HEK293T (cell line): ENCODE measurements around the gene PKM.

Experiments used
- CTCF ChIA-PET: fragments of 350-600 bp; formaldehyde crosslinking; extraction: SDS; loops from one replicate; lab custom pipeline; 2021; ENCODE audit warnings: antibody characterized with exemption, inconsistent platforms; lab: Yijun Ruan, JAX
- POLR2A ChIA-PET: fragments of 350-600 bp; formaldehyde crosslinking; extraction: SDS; loops from one replicate; lab custom pipeline; 2020; ENCODE audit warnings: antibody characterized with exemption, inconsistent platforms; lab: Yijun Ruan, JAX
- DNase-seq: peaks from one replicate; pipeline ENCODE4 v3.0.0; 2012; ENCODE audit warnings: mixed read lengths; ENCODE audit errors: extremely low spot score
- ARNT ChIP-seq: fragments of 450-650 bp; IDR thresholded peaks from 2 replicates; pipeline ENCODE4 v1.6.1; 2017; ENCODE audit warnings: mild to moderate bottlenecking
- BHLHE40 ChIP-seq: fragments of 450-650 bp; IDR thresholded peaks from 2 replicates; pipeline ENCODE4 v1.6.1; 2016; ENCODE audit warnings: mild to moderate bottlenecking, moderate library complexity, borderline replicate concordance
- CTBP1 ChIP-seq: fragments of 450-650 bp; IDR thresholded peaks from 2 replicates; pipeline ENCODE4 v1.6.1; 2016; ENCODE audit warnings: borderline replicate concordance
- ELF4 ChIP-seq: fragments of 450-650 bp; IDR thresholded peaks from 2 replicates; pipeline ENCODE4 v1.6.1; 2017; ENCODE audit warnings: antibody characterized with exemption
- FOXA1 ChIP-seq: fragments of 450-650 bp; IDR thresholded peaks from 2 replicates; pipeline ENCODE4 v1.6.1; 2016; ENCODE audit warnings: mild to moderate bottlenecking
- FOXK2 ChIP-seq: fragments of 450-650 bp; IDR thresholded peaks from 2 replicates; pipeline ENCODE4 v1.6.1; 2016; ENCODE audit warnings: mild to moderate bottlenecking
- FOXM1 ChIP-seq: fragments of 450-650 bp; IDR thresholded peaks from 2 replicates; pipeline ENCODE4 v1.6.1; 2017; ENCODE audit warnings: mild to moderate bottlenecking, borderline replicate concordance
- HDGF ChIP-seq: fragments of 450-650 bp; IDR thresholded peaks from 2 replicates; pipeline ENCODE4 v1.6.1; 2017; ENCODE audit warnings: antibody characterized with exemption, borderline replicate concordance
- L3MBTL2 ChIP-seq: fragments of 450-650 bp; conservative IDR thresholded peaks from 2 replicates; pipeline ENCODE4 v1.6.1; 2016; ENCODE audit warnings: mild to moderate bottlenecking
- LEF1 ChIP-seq: fragments of 450-650 bp; IDR thresholded peaks from 2 replicates; pipeline ENCODE4 v1.6.1; 2017; ENCODE audit warnings: mild to moderate bottlenecking, borderline replicate concordance
- NFRKB ChIP-seq: fragments of 450-650 bp; IDR thresholded peaks from 2 replicates; pipeline ENCODE4 v1.6.1; 2016; ENCODE audit warnings: mild to moderate bottlenecking, moderate library complexity
- PKNOX1 ChIP-seq: fragments of 450-650 bp; IDR thresholded peaks from 2 replicates; pipeline ENCODE4 v1.6.1; 2016
- SP1 ChIP-seq: fragments of 450-650 bp; IDR thresholded peaks from 2 replicates; pipeline ENCODE4 v1.6.1; 2017
- SUZ12 ChIP-seq: fragments of 450-650 bp; IDR thresholded peaks from 2 replicates; pipeline ENCODE4 v1.6.1; 2016; ENCODE audit warnings: mild to moderate bottlenecking
- TARDBP ChIP-seq: fragments of 450-650 bp; IDR thresholded peaks from 2 replicates; pipeline ENCODE4 v1.6.1; 2016
- ZNF384 ChIP-seq: fragments of 450-650 bp; IDR thresholded peaks from 2 replicates; pipeline ENCODE4 v1.6.1; 2016

Gene PKM

GRCh38 chr15:72227192-72227586, 3.8 kb downstream of the PKM start:
- ChIA-PET POLR2A (interaction anchor here (0.7 to 7.3 kb wide), 9 partner anchors 11 to 139 kb away, joined by 3 to 77 read pairs (median 3); partner anchors contain the start of genes MYO9A and SENP8), CTCF (interaction anchor here (0.6 to 1.9 kb wide), 16 partner anchors 8 to 474 kb away, joined by 3 to 12 read pairs (median 4); no protein-coding TSS in a partner anchor)
- no peak for TF ChIP-seq FOXK2
- TF ChIP-seq HDGF, result no peak
- DNase-seq, result no peak

GRCh38 chr15:72223278-72223677, 7.7 kb downstream of the PKM start:
- TF ChIP-seq FOXA1, result no peak
- TF ChIP-seq LEF1, result no peak
- no peak for TF ChIP-seq PKNOX1
- TF ChIP-seq FOXK2, result no peak
- TF ChIP-seq L3MBTL2, result no peak
- no peak for TF ChIP-seq TARDBP
- TF ChIP-seq ARNT, result no peak
- no peak for TF ChIP-seq HDGF
- no peak for TF ChIP-seq ZNF384
- no peak for TF ChIP-seq FOXM1
- no peak for TF ChIP-seq SP1
- TF ChIP-seq NFRKB, result no peak
- TF ChIP-seq BHLHE40, result no peak
- TF ChIP-seq ELF4, result no peak
- TF ChIP-seq CTBP1, result no peak
- no peak for TF ChIP-seq SUZ12
- CTCF ChIA-PET, result no interaction called here
- no peak for DNase-seq
- POLR2A ChIA-PET, result no interaction called here

GRCh38 chr15:72222393-72222792, 8.6 kb downstream of the PKM start:
- ChIA-PET POLR2A (interaction anchor here (0.5 to 3.0 kb wide), 2 partner anchors 8 to 192 kb away, joined by 3 to 20 read pairs; partner anchors contain the start of gene PKM), CTCF (no interaction called here)
- DNase-seq, result no peak
- TF ChIP-seq ZNF384 (no peak), FOXA1 (no peak), L3MBTL2 (no peak), ELF4 (no peak), BHLHE40 (no peak), NFRKB (no peak), PKNOX1 (no peak), SP1 (no peak), CTBP1 (no peak), FOXM1 (no peak), LEF1 (no peak), TARDBP (no peak), SUZ12 (no peak), ARNT (no peak), FOXK2 (no peak)

- DNase-seq, result no peak
- no peak for TF ChIP-seq ARNT
- TF ChIP-seq ZNF384, result no peak
- no peak for TF ChIP-seq SP1
- TF ChIP-seq HDGF, result no peak
- no peak for TF ChIP-seq SUZ12
- TF ChIP-seq FOXM1, result no peak
- TF ChIP-seq CTBP1, result no peak
- no peak for TF ChIP-seq ELF4
- TF ChIP-seq L3MBTL2, result no peak
- no peak for TF ChIP-seq PKNOX1
- no peak for TF ChIP-seq BHLHE40
- no peak for TF ChIP-seq LEF1
- no peak for TF ChIP-seq TARDBP
- POLR2A ChIA-PET, result interaction anchor here (3.0 kb wide), 1 partner anchor 10 kb away, joined by 20 read pairs; the partner anchor contains the start of gene PKM
- CTCF ChIA-PET, result no interaction called here
These were observed 10.3 kb downstream of the PKM start for GRCh38 chr15:72220687-72221086.

GRCh38 chr15:72217216-72217615, 13.8 kb downstream of the PKM start:
- TF ChIP-seq BHLHE40 (no peak), ZNF384 (no peak), FOXM1 (no peak), SP1 (no peak), FOXK2 (no peak), PKNOX1 (no peak), NFRKB (no peak), L3MBTL2 (no peak), TARDBP (no peak)
- no peak for DNase-seq
- POLR2A ChIA-PET, result interaction anchor here (1.1 to 1.2 kb wide), 2 partner anchors 12 to 14 kb away, joined by 4 read pairs; partner anchors contain the start of gene PKM
- CTCF ChIA-PET, result interaction anchor here (1.6 kb wide), 1 partner anchor 9 kb away, joined by 9 read pairs; no protein-coding TSS in a partner anchor

- CTCF ChIA-PET, result interaction anchor here (0.5 to 3.2 kb wide), 2 partner anchors 11 to 106 kb away, joined by 4 to 11 read pairs; no protein-coding TSS in a partner anchor
- TF ChIP-seq TARDBP, result no peak
- POLR2A ChIA-PET, result interaction anchor here (0.6 to 2.2 kb wide), 2 partner anchors 11 to 15 kb away, joined by 4 to 10 read pairs; partner anchors contain the start of gene PKM
- no peak for DNase-seq
These were observed 14.9 kb downstream of the PKM start for GRCh38 chr15:72216079-72216478.
